Measurements from ENCODE around the gene LCP2.

DNA sequence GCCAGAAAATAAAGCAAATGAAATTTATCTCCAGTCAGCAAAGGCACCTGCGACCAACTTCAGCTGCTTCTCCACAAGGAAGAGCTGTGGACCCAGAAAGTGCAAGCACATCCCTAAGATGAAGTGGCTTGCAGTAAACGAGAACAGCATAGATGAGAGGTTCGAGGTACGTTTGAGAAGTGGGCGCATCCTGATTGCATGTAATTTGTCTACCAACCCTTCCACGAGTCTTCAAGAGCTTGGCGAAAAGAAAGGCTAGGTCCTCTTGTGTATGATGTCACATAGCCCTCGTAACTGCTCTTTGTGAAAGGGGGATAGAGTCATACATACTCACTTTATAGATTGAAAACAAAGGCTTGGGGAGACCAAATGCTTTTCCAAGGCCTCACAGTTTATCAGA is 6.0 kb upstream of the LCP2 start:
- TF ChIP-seq POLR2A (IDR thresholded peaks at IDR 0.05) (no peak), CTCF (IDR thresholded peaks at IDR 0.05) (no peak)

Measured in adrenal gland (tissue), 5 donors.